Activated T-cell treated with anti-CD3 and anti-CD28 coated beads, Interleukin-2, amount 50 U/mL, for 1 hour (primary cell): Measurements from ENCODE around the gene GIMD1.

Source experiments
- DNase-seq: peaks from one replicate; pipeline ENCODE4 v3.0.0-alpha.2; 2020

The GIMD1 gene

GRCh38 chr4:106312997-106313522 lies 55.5 kb downstream of the GIMD1 start:
- no peak for DNase-seq

- no peak for DNase-seq
These were observed 56.2 kb downstream of the GIMD1 start for GRCh38 chr4:106312377-106312776.
